ENCODE data around the gene MT1G.
"Not testable (repeated sequence)": the region's sequence is repeated elsewhere in the genome, so short reads cannot be mapped to it uniquely, and the experiment has no call there.

The MT1G gene

DNA sequence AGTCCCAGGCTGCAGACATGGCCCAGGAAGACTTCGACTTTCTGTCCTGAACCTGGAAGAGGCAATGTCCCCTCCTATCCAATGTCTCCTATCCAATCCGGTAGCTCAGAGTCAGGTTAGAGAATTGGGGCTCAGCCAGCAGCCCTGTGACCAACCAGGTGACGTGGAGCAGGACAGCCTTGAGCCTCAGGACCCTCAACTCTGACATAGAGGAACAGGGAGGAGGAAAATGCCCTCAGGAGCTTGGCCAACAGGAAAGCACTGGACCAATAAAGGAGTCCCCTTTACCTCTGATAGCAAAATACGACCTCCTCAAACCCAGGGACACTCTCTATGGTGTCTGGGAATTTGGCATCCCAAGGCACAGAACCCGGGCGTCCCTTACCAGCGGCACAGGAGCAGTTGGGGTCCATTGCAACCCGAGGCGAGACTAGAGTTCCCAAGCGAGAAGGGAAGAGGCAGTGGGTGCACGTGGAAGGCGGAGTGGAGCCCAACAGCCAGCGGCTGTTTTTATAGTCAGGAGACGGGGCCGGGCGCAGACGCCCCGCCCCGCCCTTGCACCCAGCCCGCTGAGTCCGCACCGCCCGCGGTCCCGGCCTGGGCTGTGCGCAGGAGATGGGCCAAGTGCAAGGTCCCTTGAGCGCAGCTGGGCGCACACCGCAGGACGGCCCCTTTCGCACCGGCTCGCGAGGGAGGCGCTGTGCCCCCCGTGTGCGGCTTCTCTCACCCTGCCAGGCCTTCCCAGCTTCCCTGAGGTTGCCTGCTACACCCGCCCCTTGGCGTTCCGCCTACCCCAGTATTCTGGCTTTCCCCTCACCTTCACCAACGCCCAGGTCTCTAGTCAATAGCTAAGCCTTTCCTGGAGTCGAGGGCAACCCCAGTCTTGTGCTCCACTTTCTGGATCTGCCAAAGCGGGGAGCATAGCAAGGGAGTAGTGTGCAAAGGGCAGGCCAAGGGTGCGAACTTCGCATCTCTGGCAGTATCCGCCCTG lies at the start of gene MT1G:
Gene MT1G (minus strand): TSS at position 485 of the 991 bp plus-strand sequence. CDS start 72 bp downstream, at position 413.
- DNase-seq: peak in 1 of 2 experiments; percentile 35

DNA sequence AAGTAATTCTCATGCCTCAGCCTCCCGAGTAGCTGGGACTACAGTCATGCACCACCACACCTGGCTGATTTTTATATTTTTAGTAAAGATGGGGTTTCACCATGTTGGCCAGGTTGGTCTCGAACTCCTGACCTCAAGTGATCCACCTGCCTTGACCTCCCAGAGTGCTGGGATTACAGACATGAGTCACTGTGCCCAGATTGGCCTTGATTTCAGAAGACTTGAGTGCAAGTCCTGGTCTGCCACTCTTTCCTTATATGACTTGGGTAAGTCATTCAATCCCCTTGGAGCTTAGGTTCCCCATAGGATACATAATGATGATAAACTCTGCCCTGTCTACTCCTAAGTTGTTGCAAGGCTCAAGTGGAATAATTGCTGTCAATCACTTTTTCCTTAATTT lies 49.7 kb upstream of the MT1G start:
- not testable (repeated sequence) for DNase-seq

DNA sequence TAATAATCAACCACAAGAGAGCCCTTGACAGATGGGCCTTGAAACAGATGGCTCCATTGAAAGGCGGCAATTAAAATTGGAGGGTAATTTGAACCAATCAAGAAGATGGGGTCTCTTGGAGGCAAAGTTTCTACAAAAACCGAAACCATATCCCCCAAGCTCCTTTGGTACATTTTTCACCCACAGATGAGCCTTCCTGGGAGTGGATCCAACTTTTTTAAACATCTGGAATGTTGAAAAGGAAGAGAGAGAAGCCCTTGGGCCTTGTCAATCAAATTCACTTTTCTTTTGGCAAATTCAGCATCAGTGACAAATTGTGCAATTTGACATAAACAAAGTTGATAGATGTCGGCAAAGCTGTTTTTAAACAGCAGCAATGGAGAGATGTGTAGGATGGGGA lies 48.9 kb upstream of the MT1G start:
- DNase-seq: no peak

DNA sequence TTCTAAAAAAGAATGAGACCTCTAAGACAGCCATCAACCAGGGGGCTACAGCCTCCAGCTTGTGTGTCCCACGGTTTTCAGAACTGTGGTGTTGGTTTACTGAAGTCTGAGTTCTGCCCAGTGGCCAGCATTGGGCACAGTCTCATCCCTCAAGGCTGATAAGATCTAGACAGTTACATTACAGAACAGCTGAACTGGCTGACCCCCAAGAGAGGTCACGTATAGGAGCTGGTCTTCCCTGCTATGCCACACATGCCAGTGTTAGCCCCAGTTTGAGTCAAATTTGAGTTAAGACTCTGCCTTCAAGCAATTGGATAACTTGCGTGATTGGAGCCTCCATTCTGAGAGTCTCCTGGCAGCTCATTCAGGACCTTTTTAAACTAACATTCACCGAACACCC lies 47.3 kb upstream of the MT1G start:
- no peak for DNase-seq

DNA sequence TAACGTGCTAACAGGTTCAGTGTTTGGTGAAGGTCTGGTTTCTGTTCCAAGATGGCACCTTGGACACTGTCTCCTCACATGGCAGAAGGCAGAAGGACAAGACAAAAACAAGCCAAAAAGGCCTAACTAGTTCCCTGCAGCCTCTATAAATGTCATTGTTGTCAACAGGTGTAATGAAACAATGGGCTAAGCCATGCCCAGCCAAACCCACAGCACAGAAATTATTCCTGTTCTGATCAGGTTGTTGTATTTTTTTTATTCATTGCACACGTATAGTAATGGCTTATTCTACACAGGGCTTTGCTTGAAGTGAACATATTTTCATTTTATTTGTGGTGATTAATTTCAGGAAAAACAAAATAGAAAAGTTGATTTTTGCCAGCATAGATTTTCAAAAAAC lies 45.9 kb upstream of the MT1G start:
- DNase-seq: no peak

DNA sequence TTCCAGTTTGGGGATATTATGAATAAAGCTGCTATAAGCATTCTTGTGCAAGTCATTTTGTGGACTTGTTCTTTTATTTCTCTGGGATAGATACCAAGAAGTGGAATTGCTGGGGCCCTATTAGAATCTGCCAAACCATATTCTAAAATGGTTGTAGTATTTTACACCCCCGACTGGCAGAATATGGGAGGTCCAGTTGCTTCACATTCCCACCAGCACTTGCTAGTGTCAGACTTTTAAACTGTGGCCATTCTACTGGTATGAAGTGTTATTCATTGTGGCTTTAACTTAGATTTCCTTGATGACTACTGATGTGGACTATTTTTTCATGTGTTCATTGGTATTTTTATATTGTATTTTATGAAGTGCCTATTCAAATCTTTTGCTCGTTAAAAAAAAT lies 44.0 kb upstream of the MT1G start:
- DNase-seq: no peak

DNA sequence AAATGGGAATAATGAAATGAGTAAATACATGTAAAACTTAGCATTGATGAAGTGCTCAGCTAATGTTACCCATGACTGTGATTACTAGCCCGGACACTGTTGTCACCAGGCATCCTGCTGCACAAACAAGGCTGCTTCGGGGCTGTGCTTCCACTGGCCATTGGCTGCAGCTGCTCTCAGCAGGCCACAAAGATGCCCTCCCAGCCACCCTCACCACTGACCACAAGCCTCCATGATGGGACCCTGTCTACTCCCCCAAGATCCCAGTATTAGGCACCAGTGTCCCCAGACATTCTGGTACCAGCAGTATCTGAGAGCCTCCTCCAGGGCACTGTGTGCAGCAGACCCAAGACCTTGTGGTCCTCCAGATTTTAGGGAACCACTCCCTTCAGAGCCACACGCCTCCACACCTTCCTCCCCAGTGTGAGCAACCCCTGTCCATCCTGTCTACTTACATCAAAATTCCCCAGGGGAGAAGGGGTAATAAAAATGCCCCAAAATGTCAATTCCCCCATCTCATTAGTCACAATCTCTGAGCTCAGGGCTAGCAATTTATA lies 42.4 kb upstream of the MT1G start:
- no peak for DNase-seq

DNA sequence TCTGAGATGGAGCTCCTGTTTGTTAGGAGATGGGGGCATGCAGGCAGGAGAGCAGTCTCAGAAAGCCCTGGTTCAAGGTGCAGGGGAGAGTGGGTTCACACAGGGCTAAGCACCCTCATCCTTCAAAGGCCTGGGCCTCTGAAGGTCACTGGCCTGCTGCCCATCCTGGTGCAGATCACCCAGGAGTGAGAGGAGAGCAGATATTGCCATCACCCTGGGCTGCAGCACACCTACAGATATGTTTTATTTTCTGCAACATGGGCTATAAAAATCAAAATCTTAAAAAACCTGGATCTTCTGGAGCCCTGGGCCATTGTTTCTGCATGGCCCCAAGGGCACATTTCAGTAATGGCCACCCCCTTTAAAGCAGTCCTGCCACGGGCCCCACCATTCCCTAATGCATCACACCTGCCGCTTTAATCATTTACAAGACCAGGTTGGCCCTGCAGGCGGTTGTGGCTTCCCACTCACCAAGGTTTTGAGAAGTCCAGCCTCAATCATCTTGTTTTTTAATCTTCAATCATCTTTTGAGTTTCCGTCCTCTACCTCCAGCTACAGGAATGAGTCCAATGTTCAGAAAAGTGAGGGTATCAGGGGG lies 41.7 kb upstream of the MT1G start:
- DNase-seq: no peak

DNA sequence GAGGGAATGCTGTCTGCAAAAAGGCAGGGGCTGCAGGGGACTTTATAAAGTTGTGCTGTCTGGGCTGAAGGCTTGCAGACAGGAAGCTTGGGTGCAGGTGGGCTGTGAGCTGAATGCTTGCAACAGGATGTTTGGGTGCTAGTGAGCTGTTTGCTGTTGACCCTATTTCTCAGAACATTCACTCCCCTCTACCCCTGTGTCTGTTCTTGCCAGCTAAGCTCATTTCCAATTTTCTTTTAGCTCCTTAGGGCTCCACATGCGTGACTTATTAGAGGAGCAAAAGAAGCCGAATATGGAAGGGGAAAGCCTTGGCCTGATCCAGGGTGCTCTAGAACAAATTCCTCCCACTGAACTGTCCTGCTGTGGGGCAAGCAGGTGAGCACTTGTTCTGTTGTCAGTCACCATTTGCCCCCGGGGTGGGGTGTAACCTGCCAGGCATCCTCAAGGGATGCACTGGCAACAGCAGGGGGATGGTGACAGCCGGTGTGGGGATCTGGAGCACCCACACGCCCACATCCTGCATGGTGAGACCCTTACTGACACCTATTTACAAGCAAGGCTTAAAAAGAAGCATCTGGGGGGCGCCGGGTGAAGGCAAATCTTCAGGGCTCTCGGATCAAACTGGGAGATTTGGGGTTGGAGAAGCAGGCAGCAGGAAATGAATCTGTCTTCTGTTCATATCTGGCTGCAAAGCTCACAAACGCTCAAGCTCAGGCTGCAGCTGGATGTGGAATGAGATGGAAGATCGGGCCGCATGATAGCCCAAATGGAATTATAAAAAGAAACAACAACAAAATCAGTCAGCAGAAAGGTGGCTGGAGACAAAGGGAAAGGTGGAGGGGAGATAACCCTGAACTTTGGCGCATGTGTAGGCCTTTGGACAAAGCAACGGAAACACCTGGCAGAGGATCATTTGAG lies 40.9 kb upstream of the MT1G start:
- DNase-seq: no peak

DNA sequence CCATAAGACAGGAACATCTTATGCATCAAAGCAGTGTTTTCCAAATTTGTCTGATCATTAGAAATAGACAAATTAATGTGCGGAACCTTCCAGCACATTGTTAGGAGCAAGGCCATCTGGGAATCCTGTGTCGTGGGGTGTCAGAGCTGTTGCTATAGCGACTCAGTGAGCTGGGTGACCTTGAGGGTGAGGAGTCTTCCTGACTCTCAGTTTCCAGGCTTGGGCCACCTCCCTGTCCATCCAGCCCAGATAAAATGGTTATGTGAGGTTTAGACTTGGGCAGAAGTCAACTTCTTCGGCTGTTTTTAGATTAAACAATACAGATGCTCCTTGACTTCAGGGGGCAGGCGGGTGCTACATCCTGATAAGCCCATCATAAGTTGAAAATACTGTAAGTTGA lies 35.0 kb upstream of the MT1G start:
- DNase-seq: no peak

DNA sequence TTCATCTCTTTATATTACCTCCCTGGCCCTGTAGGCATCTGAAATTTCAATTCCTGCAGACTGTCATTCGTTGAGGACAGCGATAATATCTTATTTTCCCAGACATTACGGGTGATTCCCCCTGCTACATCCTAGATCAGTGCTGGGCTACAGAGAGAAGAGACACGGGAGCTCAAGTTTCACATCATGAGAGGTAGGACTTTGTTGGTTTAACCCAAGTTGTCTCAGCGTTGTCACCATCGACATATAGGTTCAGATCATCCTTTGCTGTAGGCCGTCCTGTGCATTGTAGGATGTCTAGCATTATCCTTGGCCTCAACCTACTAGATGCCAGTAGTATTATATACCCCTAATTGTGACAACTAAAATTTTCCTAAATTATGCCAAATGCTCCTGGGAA lies 33.7 kb upstream of the MT1G start:
- no peak for DNase-seq

DNA sequence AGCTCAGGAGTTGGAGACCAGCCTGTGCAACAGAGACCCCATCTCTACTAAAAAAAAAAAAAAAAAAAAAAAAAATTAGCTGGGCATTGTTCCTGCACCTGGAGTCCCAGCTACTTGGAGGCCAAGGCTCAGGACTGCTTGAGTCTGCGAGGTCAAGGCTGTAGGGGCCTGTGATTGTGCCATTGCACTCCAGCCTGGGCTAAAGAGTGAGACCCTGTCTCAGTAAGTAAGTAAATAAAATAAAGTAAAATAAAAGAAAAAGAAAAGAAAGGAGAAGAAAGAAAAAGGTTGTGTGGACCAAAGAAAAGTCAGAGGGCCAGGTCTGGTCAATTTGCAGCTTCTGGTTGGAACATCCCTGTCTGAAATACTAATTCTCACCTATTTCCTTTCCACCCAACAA lies 32.8 kb upstream of the MT1G start:
- DNase-seq: no peak

DNA sequence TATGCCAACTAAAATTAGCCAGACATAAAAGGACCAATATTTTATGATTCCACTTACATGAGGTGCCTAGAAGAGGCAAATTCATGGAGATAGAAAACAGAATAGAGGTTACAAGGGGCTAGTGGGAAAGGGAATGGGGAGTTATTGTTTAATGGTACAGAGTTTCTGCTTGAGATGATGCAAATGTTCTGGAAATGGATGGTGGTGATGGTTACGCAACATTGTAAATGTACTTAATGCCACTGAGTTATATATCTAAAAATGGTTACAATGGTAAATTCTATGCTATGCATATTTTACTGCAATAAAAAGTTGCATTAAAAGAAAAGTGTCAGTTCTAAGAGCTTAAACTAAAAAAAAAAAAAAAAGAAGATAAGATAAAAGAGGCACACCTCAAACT lies 32.3 kb upstream of the MT1G start:
- DNase-seq: no peak

DNA sequence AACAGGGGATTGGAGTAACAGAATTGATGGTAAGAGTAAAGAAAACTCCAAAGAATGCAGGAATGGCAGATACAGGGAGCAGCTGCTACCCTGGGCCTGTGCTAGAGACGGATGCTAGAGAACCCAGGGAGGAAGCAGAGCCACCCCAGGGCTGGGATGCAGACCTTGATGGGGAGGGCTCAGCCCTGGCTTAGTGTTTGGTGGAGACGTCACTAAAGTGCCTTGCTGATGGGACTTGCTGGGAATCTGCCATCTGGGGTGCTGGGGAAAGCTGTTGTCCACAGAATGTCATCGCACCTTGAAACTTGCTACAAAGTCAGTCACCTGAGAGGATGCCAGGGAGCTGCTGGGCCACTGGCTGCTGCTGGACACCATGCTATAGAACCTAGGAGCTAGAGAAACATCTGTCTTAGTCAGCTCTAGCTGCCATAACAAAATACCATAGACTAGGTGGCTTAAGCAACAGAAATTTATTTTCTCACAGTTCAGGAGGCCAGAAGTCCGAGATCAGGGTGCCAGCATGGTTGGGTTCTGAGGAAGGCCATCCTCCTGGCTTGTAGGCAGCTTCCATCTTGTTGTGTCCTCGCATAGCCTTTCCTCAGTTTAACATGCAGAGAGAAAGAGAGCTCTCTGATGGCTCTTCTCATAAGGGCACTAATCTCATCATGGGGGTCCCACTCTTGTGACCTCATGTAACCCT lies 29.7 kb upstream of the MT1G start:
- DNase-seq: no peak

DNA sequence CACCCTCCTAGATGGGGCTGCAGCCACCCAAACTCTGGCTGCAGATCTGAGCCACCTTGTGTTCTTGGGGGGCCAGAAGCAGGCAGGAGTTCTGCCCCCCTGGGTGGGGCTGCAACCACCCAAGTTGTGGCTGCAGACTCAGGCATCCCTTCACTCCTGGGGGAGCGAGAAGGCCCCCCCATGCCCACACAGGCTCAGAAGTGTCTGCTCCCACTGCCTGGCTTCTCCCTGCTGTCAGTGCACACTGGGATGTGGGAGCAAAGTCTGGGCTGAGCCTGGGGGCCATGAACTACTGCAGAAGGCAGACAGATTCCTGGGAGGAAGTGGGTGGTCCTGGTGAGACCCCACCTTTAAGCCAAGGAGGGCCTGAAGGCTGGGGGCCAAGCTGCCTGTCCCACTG lies 27.4 kb upstream of the MT1G start:
- DNase-seq: no peak

DNA sequence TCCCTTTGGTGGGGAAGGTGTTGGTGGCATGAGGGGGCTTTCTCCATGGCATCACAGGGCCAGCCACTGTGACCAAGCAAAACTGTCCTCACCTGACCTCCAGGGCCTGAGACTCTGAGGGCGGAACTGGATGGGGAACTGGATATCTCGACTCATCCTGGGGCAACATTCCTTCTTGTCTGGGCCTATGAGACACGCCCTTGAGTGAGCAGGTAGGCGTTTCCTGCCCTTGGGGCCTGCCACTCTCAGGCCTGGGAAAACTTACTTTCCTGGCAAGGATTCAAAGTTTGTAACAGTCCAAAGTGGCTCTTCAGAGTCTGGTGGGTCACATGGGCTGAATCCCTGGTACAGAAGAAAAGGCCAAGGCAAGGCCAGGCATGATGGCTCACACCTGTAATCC lies 24.0 kb upstream of the MT1G start:
- DNase-seq: no peak

DNA sequence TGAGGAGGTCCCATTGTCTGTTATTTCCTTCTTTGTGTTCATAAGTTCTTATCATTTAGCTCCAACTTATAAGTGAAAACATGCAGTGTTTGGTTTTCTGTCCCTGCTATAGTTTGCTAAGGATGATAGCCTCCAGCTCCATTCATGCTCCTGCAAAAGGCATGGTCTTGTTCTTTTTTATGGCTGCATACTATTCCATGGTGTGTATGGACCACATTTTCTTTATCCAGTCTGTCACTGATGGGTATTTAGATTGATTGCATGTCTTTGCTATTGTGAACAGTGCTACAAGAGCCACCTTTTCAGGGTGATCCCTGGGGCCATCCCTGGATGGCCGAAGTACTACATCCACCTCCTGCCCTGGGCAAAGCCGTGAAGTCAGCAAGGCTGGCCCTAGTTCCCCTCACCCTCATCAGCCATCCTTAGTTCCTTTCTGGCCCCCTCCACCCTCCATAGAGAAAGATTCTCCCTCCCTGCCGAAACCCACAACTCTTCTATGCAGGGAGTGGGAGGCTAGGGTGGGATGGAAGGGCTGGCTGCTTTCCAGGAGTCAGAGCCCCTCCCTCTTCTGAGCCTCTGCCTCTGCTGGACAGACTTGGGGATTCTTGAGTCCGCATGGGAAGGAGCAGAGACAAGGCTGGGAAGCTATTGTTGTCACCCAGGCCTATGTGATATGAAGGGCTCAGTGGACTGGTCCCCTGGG lies 22.7 kb upstream of the MT1G start:
- DNase-seq: no peak

DNA sequence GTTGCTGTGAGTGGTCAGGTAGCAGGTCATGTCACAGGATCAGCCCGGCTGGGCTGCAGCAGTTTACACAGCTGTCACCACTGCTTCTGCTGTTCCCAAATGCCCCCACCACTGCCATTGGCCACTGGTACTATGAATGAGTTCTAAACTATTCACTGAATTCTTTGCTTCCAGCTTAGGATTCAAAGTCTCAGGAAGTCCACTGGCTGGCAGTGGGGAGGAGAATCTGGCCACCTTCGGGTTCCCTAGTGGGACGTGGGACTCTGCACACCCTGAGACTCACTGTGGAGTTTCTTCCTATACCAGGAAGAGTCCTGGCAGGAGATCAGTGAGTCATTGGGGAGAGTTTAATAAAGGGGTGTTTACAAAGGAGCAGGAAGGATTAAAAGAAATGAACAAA lies 21.3 kb upstream of the MT1G start:
- DNase-seq: no peak

DNA sequence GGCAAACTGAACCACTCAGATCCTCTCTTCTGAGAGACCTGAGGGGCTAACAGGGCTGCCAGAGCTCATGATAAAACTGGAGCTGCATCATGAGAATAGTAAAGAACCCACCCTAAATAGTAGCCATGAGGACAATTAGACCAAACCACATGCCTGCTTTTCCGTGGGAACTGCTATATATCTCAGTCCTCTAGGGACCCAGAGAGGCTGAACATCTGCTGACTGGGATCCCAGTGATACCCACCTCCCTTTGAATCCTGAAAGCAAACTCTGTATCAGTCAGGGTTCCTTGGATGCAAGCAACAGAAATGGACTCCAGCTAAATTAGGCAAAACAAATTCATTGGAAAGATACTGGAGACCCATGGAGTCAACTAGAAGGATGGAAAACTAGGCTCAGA lies 20.9 kb upstream of the MT1G start:
- no peak for DNase-seq

DNA sequence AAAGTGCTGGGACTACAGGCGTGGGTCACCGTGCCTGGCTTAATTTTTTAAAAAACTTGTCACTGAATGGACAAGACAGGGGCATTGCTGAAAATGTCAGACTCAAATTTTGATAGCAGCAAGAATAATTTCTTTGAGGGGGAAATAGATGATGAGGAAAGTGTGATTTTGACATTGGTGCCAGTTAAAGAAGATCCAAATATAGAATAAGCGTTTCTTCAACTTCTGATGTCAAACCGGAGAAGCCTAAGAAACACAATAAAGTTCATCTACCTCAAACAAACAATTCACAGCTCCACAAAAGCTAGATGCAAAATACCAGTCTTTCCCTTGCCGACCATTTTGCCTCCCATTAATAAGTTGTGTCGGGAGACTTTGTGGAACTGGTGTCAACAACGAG lies 18.9 kb upstream of the MT1G start:
- no peak for DNase-seq

DNA sequence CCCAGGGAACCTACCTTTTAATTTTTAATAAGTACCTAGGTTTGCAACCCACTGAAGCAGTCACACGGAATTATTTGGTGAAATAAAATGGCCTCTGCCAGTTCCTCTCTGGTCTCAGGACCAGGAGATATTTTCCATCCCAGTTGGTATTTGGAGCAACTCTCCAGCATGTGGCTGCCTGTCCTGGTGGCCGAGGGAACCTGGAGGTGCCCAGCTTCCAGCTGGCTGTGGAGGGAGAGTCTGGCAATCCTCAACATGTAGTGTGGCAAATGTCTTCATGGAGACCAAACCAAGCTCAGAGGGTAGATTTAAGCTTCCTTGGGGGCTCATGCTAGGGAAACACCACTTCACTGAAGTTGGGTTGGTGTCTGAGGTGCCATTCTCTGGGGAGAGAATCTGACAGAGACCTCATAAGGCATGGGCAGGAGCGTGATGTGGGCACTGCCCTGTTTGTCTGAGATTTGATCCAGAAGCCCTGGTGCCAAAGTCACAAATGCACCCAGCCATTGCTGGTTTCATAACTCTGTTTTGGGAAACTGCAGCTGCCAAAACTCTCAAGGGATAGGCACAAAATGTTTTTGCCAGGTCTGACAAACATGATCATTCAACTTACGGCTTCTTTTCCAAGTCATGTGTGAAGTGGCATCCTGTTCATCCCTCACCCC lies 17.2 kb upstream of the MT1G start:
- DNase-seq: no peak
